OCI-LY1 (cell line): ENCODE data around the gene LIMK2.

ENCODE experiments used
- H2AFZ ChIP-seq: fragments of 200-600 bp; sonication (generic), shearing (Covaris generic); 2 replicates; pipeline ENCODE4 v1.6.0; 2014; ENCODE audit warnings: antibody characterized with exemption, mild to moderate bottlenecking, low read length
- H3F3A ChIP-seq: fragments of 200-600 bp; sonication (generic), shearing (Covaris generic); 2 replicates; pipeline ENCODE4 v1.6.0; 2014; ENCODE audit warnings: mild to moderate bottlenecking, antibody characterized with exemption, low read length, moderate library complexity; ENCODE audit not compliant: insufficient read depth
- H3K27ac ChIP-seq: fragments of 200-600 bp; sonication (generic); 2 replicates; pipeline ENCODE4 v1.5.1; 2014; ENCODE audit warnings: low read length, mixed run types, mild to moderate bottlenecking, low read depth; ENCODE audit not compliant: poor library complexity, severe bottlenecking
- H3K27me3 ChIP-seq: fragments of 200-600 bp; sonication (generic); 2 replicates; pipeline ENCODE4 v1.6.0; 2014; ENCODE audit warnings: antibody characterized with exemption, mild to moderate bottlenecking, low read length, moderate library complexity; ENCODE audit not compliant: insufficient read depth
- H3K36me3 ChIP-seq: fragments of 200-600 bp; sonication (generic); 2 replicates; pipeline ENCODE4 v1.6.1; 2014; ENCODE audit warnings: mild to moderate bottlenecking, antibody characterized with exemption, low read length, moderate library complexity, mixed read lengths; ENCODE audit not compliant: insufficient read depth
- H3K4me1 ChIP-seq: fragments of 200-600 bp; sonication (generic); 2 replicates; pipeline ENCODE4 v1.5.1; 2014; ENCODE audit warnings: mild to moderate bottlenecking, low read length, moderate library complexity; ENCODE audit not compliant: insufficient read depth, severe bottlenecking
- H3K4me2 ChIP-seq: fragments of 200-600 bp; sonication (generic), shearing (Covaris generic); 2 replicates; pipeline ENCODE4 v1.6.1; 2014; ENCODE audit warnings: low read length
- H3K4me3 ChIP-seq: fragments of 200-600 bp; sonication (generic); 2 replicates; pipeline ENCODE4 v1.5.1; 2014; ENCODE audit warnings: low read length, low read depth, mild to moderate bottlenecking, mixed read lengths; ENCODE audit not compliant: poor library complexity, severe bottlenecking
- H3K79me2 ChIP-seq: fragments of 200-600 bp; shearing (Covaris generic); 2 replicates; pipeline ENCODE4 v1.6.1; 2016; ENCODE audit warnings: mixed run types, low read length, mixed read lengths; ENCODE audit not compliant: insufficient read depth
- H3K9ac ChIP-seq: fragments of 200-600 bp; sonication (generic), shearing (Covaris generic); 2 replicates; pipeline ENCODE4 v1.6.1; 2014; ENCODE audit warnings: mild to moderate bottlenecking, low read length, mixed read lengths
- H3K9me2 ChIP-seq: fragments of 200-600 bp; sonication (generic), shearing (Covaris generic); 2 replicates; pipeline ENCODE4 v1.6.1; 2014; ENCODE audit warnings: low read depth, mild to moderate bottlenecking, low read length, mixed read lengths
- H3K9me3 ChIP-seq: fragments of 200-600 bp; shearing (Covaris generic); 2 replicates; pipeline ENCODE4 v1.6.1; 2014; ENCODE audit warnings: low read length, mixed read lengths
- H4K20me1 ChIP-seq: fragments of 200-600 bp; sonication (generic), shearing (Covaris generic); 2 replicates; pipeline ENCODE4 v1.6.0; 2016; ENCODE audit warnings: mild to moderate bottlenecking, low read length; ENCODE audit not compliant: insufficient read depth
- EZH2 ChIP-seq: fragments of 200-600 bp; sonication (generic), shearing (Covaris generic); IDR thresholded peaks from 2 replicates; pipeline ENCODE4 v1.8.0; 2017; ENCODE audit warnings: borderline replicate concordance, mixed run types, mild to moderate bottlenecking, antibody characterized with exemption, low read length, moderate library complexity, mixed read lengths
- TF ChIP-seq, protein P1 (sequence below): fragments of 200-600 bp; sonication (generic), shearing (Covaris generic); IDR thresholded peaks from 2 replicates; pipeline ENCODE4 v1.5.1; 2017; ENCODE audit warnings: mild to moderate bottlenecking, antibody characterized with exemption, low read length, moderate library complexity, mixed read lengths

LIMK2 gene

DNA sequence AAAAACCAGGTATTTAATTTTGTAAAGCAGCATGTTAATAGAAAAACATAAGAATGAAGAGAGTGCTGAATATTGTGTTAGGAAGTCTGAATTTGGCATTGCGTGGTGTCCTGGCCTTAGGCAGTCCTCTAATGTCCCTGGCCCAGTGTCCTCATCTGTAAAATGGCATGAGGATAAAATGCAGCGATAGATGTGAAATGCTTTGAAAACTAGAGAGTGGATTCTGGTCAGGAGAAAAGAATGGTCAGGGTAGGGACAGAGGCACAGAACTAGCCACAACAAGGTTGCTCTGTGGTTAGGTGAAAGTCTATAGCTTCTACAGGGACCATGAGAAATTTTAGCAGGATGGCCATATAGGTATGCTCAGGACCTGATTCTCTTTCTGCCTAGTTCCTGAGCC lies 33.2 kb upstream of the LIMK2 start:
- Histone ChIP-seq H3F3A (no peaks in the 10 kb centered on the region), H3K4me3 (no peak overlapping the region), H3K9me2 (no peaks in the 10 kb centered on the region), H3K4me2 (no peak overlapping the region), H3K27ac (no peak overlapping the region), H3K79me2 (peaks cover 8% of the 10 kb centered on the region; the same call in 1 of the 2 replicates), H3K27me3 (no peaks in the 10 kb centered on the region), H3K36me3 (peaks cover 22% of the 10 kb centered on the region), H3K9me3 (no peaks in the 10 kb centered on the region), H4K20me1 (no peaks in the 10 kb centered on the region), H3K4me1 (no peaks in the 10 kb centered on the region), H2AFZ (no peak overlapping the region), H3K9ac (no peak overlapping the region)
- TF ChIP-seq, protein P1, sequence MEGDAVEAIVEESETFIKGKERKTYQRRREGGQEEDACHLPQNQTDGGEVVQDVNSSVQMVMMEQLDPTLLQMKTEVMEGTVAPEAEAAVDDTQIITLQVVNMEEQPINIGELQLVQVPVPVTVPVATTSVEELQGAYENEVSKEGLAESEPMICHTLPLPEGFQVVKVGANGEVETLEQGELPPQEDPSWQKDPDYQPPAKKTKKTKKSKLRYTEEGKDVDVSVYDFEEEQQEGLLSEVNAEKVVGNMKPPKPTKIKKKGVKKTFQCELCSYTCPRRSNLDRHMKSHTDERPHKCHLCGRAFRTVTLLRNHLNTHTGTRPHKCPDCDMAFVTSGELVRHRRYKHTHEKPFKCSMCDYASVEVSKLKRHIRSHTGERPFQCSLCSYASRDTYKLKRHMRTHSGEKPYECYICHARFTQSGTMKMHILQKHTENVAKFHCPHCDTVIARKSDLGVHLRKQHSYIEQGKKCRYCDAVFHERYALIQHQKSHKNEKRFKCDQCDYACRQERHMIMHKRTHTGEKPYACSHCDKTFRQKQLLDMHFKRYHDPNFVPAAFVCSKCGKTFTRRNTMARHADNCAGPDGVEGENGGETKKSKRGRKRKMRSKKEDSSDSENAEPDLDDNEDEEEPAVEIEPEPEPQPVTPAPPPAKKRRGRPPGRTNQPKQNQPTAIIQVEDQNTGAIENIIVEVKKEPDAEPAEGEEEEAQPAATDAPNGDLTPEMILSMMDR, result no peak
- TF ChIP-seq EZH2, result no peak

DNA sequence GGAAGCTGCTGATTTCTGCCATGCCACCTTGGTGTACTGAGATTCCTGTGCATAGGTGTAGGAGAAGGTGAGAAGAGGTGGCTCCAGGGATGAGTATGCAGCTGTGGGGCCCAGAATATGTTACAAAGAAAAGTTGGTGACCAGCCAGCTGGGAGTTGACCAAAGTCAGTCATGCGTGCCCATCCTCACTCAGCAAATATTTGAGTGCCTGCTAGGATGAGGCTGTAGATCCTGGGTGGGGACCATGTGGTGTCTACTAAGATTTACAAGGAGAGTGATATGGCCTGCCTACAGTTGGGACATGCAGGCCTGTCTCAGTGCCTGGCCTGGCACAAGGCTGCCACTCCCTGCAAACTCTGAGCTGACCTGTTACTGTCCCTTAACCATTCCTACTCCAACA lies 32.8 kb upstream of the LIMK2 start:
- Histone ChIP-seq H3K4me2 (no peak overlapping the region), H3F3A (no peaks in the 10 kb centered on the region), H3K4me3 (no peak overlapping the region), H3K9me2 (no peaks in the 10 kb centered on the region), H3K27me3 (no peaks in the 10 kb centered on the region), H2AFZ (no peak overlapping the region), H4K20me1 (no peaks in the 10 kb centered on the region), H3K4me1 (no peaks in the 10 kb centered on the region), H3K27ac (no peak overlapping the region), H3K79me2 (peaks cover 3% of the 10 kb centered on the region; the same call in 1 of the 2 replicates), H3K9ac (no peak overlapping the region), H3K9me3 (no peaks in the 10 kb centered on the region), H3K36me3 (peaks cover 20% of the 10 kb centered on the region)
- no peak for TF ChIP-seq EZH2
- TF ChIP-seq, protein P1, result no peak

DNA sequence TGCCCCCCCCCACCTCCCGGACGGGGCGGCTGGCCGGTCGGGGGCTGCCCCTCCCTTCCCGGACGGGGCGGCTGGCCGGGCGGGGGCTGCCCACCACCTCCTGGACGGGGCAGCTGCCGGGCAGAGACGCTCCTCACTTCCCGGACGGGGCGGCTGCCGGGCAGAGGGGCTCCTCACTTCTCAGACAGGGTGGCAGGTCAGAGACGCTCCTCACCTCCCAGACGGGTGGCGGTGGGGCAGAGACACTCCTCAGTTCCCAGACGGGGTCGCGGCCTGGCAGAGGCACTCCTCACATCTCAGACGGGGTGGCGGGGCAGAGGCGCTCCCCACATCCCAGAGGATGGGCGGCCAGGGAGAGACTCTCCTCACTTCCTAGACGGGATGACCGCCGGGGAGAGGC lies 28.1 kb upstream of the LIMK2 start:
- Histone ChIP-seq H3K4me1 (no peaks in the 10 kb centered on the region), H3K4me2 (no peak overlapping the region), H3K36me3 (peaks cover 15% of the 10 kb centered on the region), H3K9me2 (no peaks in the 10 kb centered on the region), H4K20me1 (no peaks in the 10 kb centered on the region), H3K9me3 (no peaks in the 10 kb centered on the region), H3K4me3 (no peak overlapping the region), H3F3A (no peaks in the 10 kb centered on the region), H3K27ac (no peak overlapping the region), H3K27me3 (no peaks in the 10 kb centered on the region), H2AFZ (no peak overlapping the region), H3K79me2 (no peaks in the 10 kb centered on the region), H3K9ac (no peak overlapping the region)
- TF ChIP-seq EZH2, result no peak
- TF ChIP-seq, protein P1, result no peak
